NCI-H510A (cell line): Measurements from ENCODE around the gene GPC5.
"Not testable (repeated sequence)": the region's sequence is repeated elsewhere in the genome, so short reads cannot be mapped to it uniquely, and the experiment has no call there.

ENCODE experiments used
- DNase-seq: peaks from one replicate; lab custom pipeline; 2025; lab: John Stamatoyannopoulos, UW

The GPC5 gene

DNA sequence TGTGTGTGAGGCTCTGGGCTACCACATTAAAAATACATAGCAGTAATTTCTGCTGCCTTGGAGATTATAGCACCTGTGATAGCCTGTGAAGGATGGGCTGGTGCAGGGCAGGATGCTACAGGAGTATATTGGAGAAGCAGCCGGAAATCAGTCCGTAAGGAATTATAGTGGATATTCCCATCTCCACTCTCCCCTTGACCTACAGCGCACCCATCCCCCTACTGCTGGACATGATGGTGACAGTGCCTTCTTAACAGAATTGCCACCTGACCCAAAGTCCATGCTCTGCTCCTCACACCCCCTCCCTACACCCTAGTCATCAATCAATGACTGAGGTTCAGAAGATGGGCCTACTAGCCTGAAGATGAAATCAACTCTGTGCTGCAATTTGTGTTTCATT lies 376.0 kb downstream of the GPC5 start:
- no peak for DNase-seq

- no peak for DNase-seq
These were observed 378.3 kb downstream of the GPC5 start for GRCh38 chr13:91776611-91777193.

- no peak for DNase-seq
These were observed 379.7 kb downstream of the GPC5 start for GRCh38 chr13:91778123-91778522.

- not testable (repeated sequence) for DNase-seq
These were observed 383.7 kb downstream of the GPC5 start for GRCh38 chr13:91781982-91782691.

GRCh38 chr13:91785431-91786119 lies 387.2 kb downstream of the GPC5 start:
- no peak for DNase-seq

- DNase-seq = no peak
These were observed 393.6 kb downstream of the GPC5 start for GRCh38 chr13:91792054-91792453.

- no peak for DNase-seq
These were observed 399.1 kb downstream of the GPC5 start for GRCh38 chr13:91797567-91797966.

DNA sequence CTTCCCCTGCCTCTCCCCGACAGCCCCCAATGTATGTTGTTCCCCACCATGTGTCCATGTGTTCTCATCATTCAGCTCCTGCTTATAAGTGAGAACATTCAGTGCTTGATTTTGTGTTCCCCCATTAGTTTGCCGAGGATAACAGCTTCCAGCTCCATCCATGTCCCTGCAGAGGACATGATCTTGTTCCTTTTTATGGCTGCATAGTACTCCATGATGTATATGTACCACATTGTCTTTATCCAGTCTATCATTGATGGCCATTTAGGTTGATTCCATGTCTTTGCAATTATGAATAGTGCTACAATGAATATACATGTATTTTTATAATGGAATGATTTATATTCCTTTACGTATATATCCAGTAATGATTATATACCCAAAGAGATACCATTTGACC lies 399.9 kb downstream of the GPC5 start:
- DNase-seq = not testable (repeated sequence)

- DNase-seq = not testable (repeated sequence)
These were observed 403.4 kb downstream of the GPC5 start for GRCh38 chr13:91801772-91802171.

DNA sequence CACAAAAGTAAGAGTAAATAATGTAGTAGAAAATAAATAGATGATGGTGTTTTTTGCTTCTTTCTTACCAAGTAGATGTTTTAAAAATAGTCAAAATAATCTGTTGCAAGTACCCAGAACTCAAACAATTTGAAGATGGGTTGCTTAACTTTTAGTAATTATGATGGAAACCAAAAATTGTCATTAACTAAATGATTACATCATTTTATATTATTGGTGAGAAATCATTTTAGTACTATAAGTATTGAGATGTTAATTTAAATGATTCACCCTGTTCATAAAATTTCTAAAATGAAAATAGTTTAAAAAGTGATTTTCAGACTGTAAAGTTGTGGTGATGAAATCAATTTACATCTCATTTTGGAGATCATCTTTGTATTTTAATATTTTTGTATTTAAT lies 404.5 kb downstream of the GPC5 start:
- no peak for DNase-seq

GRCh38 chr13:91804724-91805123 lies 406.3 kb downstream of the GPC5 start:
- DNase-seq = no peak

DNA sequence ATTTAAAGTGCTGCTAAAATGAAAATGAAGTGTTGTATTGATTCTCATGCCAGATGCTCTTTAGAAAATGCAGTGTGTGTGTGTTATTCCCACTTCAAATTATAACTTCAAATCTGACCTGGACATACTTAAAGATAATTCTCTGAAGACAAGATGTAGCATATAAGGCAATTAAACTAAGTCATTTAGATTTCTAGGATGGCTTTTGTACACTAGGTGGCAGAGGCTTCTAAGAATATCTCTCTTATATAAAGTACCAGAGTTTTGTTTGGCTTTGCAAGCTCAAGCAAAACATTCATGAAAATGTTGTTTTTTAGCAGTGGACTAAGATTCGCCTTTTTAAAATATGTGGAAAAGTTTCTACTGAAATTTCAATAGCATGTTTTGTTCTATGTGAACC lies 407.2 kb downstream of the GPC5 start:
- DNase-seq = no peak

DNA sequence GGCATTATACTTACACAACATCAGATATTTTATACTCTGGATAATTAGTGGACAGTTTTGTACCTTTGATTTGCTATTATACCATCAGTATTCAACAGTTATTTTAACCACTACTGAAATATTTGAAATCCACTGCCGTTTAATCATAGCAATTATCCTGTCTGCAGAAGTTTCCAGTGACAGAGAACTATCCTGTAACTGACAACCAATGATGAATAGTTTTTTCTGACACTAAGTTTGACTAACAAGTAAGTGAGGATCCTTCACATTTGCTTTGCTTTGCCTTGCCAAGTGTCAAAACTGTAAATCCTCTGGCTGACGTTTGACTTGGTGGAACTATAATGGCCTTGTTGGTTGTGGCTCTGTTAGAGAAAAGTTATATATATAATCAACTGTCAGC lies 410.7 kb downstream of the GPC5 start:
- DNase-seq = no peak

DNA sequence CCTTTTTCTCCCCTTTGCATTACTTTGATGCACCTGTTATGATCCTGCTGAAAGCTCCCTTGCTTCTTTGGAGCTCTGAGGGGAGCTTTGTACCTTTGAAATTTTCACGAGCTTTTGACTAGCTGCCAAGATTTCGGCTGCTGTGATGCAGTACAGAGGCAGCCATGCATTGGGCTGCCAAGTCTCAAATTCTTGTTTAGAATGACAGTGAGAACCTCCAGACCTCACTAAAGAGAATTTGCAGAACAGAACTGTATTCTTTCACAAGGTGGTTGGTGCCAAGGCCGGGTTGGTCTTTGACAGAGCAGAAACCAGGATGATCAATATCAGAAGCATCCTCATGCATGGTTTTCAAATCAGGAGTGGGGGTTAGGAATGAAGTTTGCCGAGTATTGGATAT lies 414.8 kb downstream of the GPC5 start:
- no peak for DNase-seq

GRCh38 chr13:91816263-91816807 lies 417.9 kb downstream of the GPC5 start:
- no peak for DNase-seq

GRCh38 chr13:91817250-91817649 lies 418.8 kb downstream of the GPC5 start:
- no peak for DNase-seq

GRCh38 chr13:91824416-91824815 lies 426.0 kb downstream of the GPC5 start:
- no peak for DNase-seq

DNA sequence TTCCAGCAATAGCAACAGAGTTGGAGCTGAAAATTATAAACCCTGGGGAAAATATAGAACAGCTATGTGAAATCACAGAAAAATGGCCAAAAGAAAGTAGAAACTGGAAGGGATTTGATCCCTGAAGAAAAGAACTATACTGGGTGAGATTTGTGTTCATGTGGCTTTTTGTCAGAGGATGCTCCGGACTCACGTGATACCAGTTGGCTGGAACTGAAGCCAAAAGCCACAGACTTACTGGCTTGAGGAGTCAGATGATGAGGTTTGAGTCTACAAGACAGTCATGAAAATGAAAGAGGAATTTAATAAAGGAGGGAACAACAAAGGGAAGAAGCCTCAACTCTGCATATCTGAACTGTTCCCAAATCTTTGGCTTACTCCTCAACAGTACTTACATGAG lies 427.1 kb downstream of the GPC5 start:
- no peak for DNase-seq

- DNase-seq = no peak
These were observed 438.1 kb downstream of the GPC5 start for GRCh38 chr13:91836553-91836952.

- no peak for DNase-seq
These were observed 447.2 kb downstream of the GPC5 start for GRCh38 chr13:91845612-91846011.

DNA sequence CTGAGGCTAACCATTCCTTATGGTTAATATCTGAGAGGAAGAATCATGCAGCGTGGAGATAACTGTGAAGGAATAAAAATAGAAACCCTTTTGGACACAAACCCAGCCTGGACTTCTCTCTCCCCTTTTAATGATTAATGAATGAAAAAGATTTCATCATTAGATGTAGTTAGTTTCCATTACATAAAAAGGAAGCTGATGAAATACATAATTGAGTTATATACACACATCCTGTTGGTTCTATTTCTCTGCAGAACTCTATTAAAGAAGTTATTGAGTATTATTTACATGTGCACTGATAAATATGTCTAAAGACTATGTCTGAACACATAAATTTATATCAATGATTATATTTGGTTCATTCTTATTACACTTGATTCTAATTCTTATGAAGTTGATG lies 465.3 kb downstream of the GPC5 start:
- DNase-seq = no peak

GRCh38 chr13:91868351-91868750 lies 469.9 kb downstream of the GPC5 start:
- DNase-seq = no peak

- no peak for DNase-seq
These were observed 480.1 kb downstream of the GPC5 start for GRCh38 chr13:91878491-91878890.
